H1 (cell line): Measurements from ENCODE around the gene MEN1. TPM values are rescaled to one million over a fixed set of nuclear protein-coding genes. Genes with fewer than 3 reads are reported as not detected.
A peak's percentile ranks its signal among the peaks of the same experiment; 100 is the strongest.

Experiments
- BCL11A ChIP-seq, 2 experiments: IDR thresholded peaks; one replicate each; pipeline ENCODE4 v1.6.1; 2011; ENCODE audit warnings: low read depth in 2 of 2, low read length in 2 of 2, mild to moderate bottlenecking in 2 of 2
- CBX5 ChIP-seq: fragments of 300-800, 300-1000 bp; sonication (generic); IDR thresholded peaks from 2 replicates; pipeline ENCODE4 v1.7.1; 2016; ENCODE audit warnings: antibody characterized with exemption, low read length, low read depth
- CBX8 ChIP-seq: fragments of 300-800, 300-1000 bp; sonication (generic); IDR thresholded peaks from 2 replicates; pipeline ENCODE4 v1.7.1; 2016; ENCODE audit warnings: low read depth, low read length, borderline replicate concordance
- CEBPB ChIP-seq: IDR thresholded peaks from 2 replicates; pipeline ENCODE4 v1.6.1; 2012; ENCODE audit warnings: low read depth, low read length
- CREB1 ChIP-seq: IDR thresholded peaks from 2 replicates; pipeline ENCODE4 v1.6.1; 2012; ENCODE audit warnings: inconsistent platforms
- EGR1 ChIP-seq: IDR thresholded peaks from 2 replicates; pipeline ENCODE4 v1.6.1; 2011; ENCODE audit warnings: low read depth, low read length, borderline replicate concordance
- GABPA ChIP-seq: IDR thresholded peaks from 2 replicates; pipeline ENCODE4 v1.6.1; 2011; ENCODE audit warnings: mild to moderate bottlenecking, low read length, moderate library complexity, borderline replicate concordance; ENCODE audit not compliant: insufficient read depth
- GTF2F1 ChIP-seq: IDR thresholded peaks from 2 replicates; pipeline ENCODE4 v1.6.1; 2012; ENCODE audit warnings: low read depth, low read length, improper control_type of control experiment, borderline replicate concordance
- NANOG ChIP-seq: IDR thresholded peaks from 2 replicates; pipeline ENCODE4 v1.6.1; 2011; ENCODE audit warnings: low read length, low read depth, mild to moderate bottlenecking, inconsistent platforms; ENCODE audit not compliant: insufficient read depth, poor library complexity, severe bottlenecking
- NRF1 ChIP-seq: IDR thresholded peaks from 2 replicates; pipeline ENCODE4 v1.6.1; 2011; ENCODE audit warnings: mild to moderate bottlenecking, low read depth, low read length, improper control_type of control experiment
- PHF8 ChIP-seq: fragments of 200-600 bp; sonication (generic); conservative IDR thresholded peaks from 2 replicates; pipeline ENCODE4 v1.7.1; 2012; ENCODE audit warnings: low read depth, mild to moderate bottlenecking, inconsistent platforms, low read length, moderate library complexity
- POU5F1 ChIP-seq: IDR thresholded peaks from 2 replicates; pipeline ENCODE4 v1.6.1; 2011; ENCODE audit warnings: low read depth, mild to moderate bottlenecking, low read length, moderate library complexity
- RAD21 ChIP-seq, 2 experiments: IDR thresholded peaks in 1 of 2; conservative IDR thresholded peaks in 1 of 2; 2 replicates each; pipeline ENCODE4 v1.6.1; 2011; ENCODE audit warnings: low read depth in 2 of 2, low read length in 2 of 2, improper control_type of control experiment in 1 of 2, inconsistent platforms in 1 of 2, mild to moderate bottlenecking in 1 of 2, moderate library complexity in 1 of 2
- RBBP5 ChIP-seq: IDR thresholded peaks from 2 replicates; pipeline ENCODE4 v1.7.1; 2012; ENCODE audit warnings: low read depth, mild to moderate bottlenecking, inconsistent platforms, low read length, moderate library complexity, borderline replicate concordance
- RNF2 ChIP-seq: fragments of 200-900, 300-1000 bp; sonication (generic); IDR thresholded peaks from 2 replicates; pipeline ENCODE4 v1.7.1; 2016; ENCODE audit warnings: borderline replicate concordance, low read depth, mild to moderate bottlenecking, antibody characterized with exemption, low read length; ENCODE audit not compliant: poor library complexity, severe bottlenecking; ENCODE audit errors: missing control alignments
- RXRA ChIP-seq: IDR thresholded peaks from 2 replicates; pipeline ENCODE4 v1.6.1; 2011; ENCODE audit warnings: low read depth, mild to moderate bottlenecking, low read length, moderate library complexity; ENCODE audit not compliant: insufficient read depth
- SIX5 ChIP-seq: IDR thresholded peaks from 2 replicates; pipeline ENCODE4 v1.6.1; 2011; ENCODE audit warnings: mild to moderate bottlenecking, low read depth, low read length
- SUZ12 ChIP-seq: fragments of 200-600 bp; sonication (generic); IDR thresholded peaks from 2 replicates; pipeline ENCODE4 v1.6.1; 2012; ENCODE audit warnings: mild to moderate bottlenecking, inconsistent platforms, low read length, moderate library complexity, mixed read lengths
- TAF1 ChIP-seq: IDR thresholded peaks from 2 replicates; pipeline ENCODE4 v1.6.1; 2011; ENCODE audit warnings: mild to moderate bottlenecking, low read depth, low read length
- YY1 ChIP-seq: IDR thresholded peaks from 2 replicates; pipeline ENCODE4 v1.6.1; 2011; ENCODE audit warnings: low read depth, mild to moderate bottlenecking, low read length
- ZNF274 ChIP-seq: IDR thresholded peaks from 2 replicates; pipeline ENCODE4 v1.7.0; 2012; ENCODE audit warnings: low read length, borderline replicate concordance; ENCODE audit errors: extremely low read depth
- polyA plus RNA-seq, 7 experiments: library from polyadenylated mRNA; depleted of rRNA in 3 of 7; stranded (reverse) in 5 of 7; unstranded in 2 of 7; fragments of >200 nt in 5 of 7; fragments of 200-250 nt in 2 of 7; gene quantifications; 1 replicate in 5 of 7; 2 replicates in 1 of 7; 4 replicates in 1 of 7; pipeline versions ENCODE4 v1.2.1 to v1.2.3, GENCODE V29; 2011 to 2013; ENCODE audit warnings: missing spikeins in 2 of 7, mixed read lengths in 2 of 7
- total RNA-seq: library from RNA; stranded (reverse); fragmentation: NEBNext Ultra II Directional; extraction: Animal tissue kit (Norgen Biotek cat#: 25700); gene quantifications from 2 replicates; pipeline ENCODE4 v1.2.1, GENCODE V29; 2021
- TF ChIP-seq, protein P1 (sequence below): IDR thresholded peaks from 2 replicates; pipeline ENCODE4 v1.6.1; 2011; ENCODE audit warnings: low read length, improper control_type of control experiment

MEN1 gene
- total and polyA plus RNA-seq, 2 of the 8 experiments (the other 6 are each of a cell fraction or from before 2014, with no cell fraction given) = 47.2 to 56.3 TPM

DNA sequence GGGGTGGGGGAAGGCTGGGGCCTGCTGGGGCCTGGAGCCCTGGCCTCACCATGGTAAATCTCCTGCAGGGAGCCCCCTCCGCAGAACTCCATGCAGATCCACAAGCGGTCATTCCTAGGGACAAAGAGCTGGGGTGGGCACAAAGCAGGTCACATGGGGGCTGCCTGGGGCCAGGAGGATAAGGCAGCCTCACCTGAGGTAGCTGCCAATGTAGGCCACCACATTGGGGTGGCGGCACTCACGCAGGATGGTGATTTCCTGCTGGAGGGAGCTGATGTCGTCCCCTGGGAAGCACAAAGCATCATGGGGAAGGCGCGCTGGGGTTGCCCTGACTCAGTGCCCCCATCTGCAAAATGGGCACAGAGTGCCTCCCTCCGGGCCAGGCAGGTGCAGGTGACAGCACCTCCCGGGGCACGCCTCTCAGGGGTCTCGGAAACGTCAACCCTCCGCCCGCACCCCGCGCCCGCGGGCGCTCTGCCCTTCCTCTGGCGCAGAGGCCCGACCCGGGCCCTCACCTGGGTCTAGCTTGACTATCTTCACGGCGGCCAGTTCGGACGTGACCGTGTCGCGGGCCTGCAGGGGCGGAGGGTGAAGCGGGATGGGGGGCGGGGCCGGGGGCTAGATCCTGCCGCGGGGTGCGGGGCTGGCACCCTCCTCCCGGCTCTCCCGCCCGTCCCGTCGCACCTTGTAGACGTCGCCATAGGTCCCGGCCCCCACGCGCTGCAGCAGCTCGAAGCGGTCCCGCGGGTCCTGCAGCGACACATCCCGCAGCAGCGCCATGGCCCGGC lies 7.8 kb downstream of the MEN1 start (continued):
- TF ChIP-seq GABPA = no peak
- TF ChIP-seq, protein P1, sequence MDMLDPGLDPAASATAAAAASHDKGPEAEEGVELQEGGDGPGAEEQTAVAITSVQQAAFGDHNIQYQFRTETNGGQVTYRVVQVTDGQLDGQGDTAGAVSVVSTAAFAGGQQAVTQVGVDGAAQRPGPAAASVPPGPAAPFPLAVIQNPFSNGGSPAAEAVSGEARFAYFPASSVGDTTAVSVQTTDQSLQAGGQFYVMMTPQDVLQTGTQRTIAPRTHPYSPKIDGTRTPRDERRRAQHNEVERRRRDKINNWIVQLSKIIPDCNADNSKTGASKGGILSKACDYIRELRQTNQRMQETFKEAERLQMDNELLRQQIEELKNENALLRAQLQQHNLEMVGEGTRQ = no peak
- no peak for TF ChIP-seq CBX5
- 0 out of 2 replicates have a peak, but pooled peaks have one; percentile 8 for TF ChIP-seq RBBP5
- no peak for TF ChIP-seq EGR1
- no peak for TF ChIP-seq NRF1
- no peak for TF ChIP-seq CEBPB
- no peak for TF ChIP-seq RNF2
- no peak for TF ChIP-seq ZNF274
- TF ChIP-seq RXRA = no peak
- TF ChIP-seq NANOG = no peak
- TF ChIP-seq GTF2F1 = no peak
- 0 out of 2 replicates have a peak, but pooled peaks have one; percentile 22 for TF ChIP-seq PHF8
- TF ChIP-seq BCL11A (IDR thresholded peaks at IDR 0.05; ENCODE audit: low read depth in 2 of 2, low read length in 2 of 2) = no peak
- TF ChIP-seq SUZ12 = no peak
- peak; percentile 79 for TF ChIP-seq CREB1
- no peak for TF ChIP-seq YY1
- TF ChIP-seq TAF1 = no peak
- no peak for TF ChIP-seq POU5F1
- TF ChIP-seq CBX8 = no peak
- no peak for TF ChIP-seq SIX5
- no peak for TF ChIP-seq RAD21 (IDR thresholded peaks at IDR 0.05 in 1 of 2, conservative IDR thresholded peaks at IDR 0.05 in 1 of 2; ENCODE audit: low read depth in 2 of 2, low read length in 2 of 2)
